SU-DHL-6 (cell line): ENCODE data around the gene ERMN.

ENCODE experiments used
- H2AFZ ChIP-seq: fragments of 200-600 bp; sonication (generic); 2 replicates; pipeline ENCODE4 v1.6.1; 2014; ENCODE audit warnings: low read depth, mild to moderate bottlenecking, moderate library complexity, mixed read lengths, antibody characterized with exemption, low read length; ENCODE audit not compliant: severe bottlenecking
- H3F3A ChIP-seq: fragments of 200-600 bp; shearing (Covaris generic); 2 replicates; pipeline ENCODE4 v1.6.0; 2016; ENCODE audit warnings: antibody characterized with exemption, mild to moderate bottlenecking; ENCODE audit not compliant: insufficient read depth
- H3K27ac ChIP-seq: fragments of 200-600 bp; sonication (generic); 2 replicates; pipeline ENCODE4 v1.5.1; 2016; ENCODE audit warnings: low read depth, mild to moderate bottlenecking, low read length, moderate library complexity, mixed read lengths
- H3K27me3 ChIP-seq: fragments of 200-600 bp; sonication (generic), shearing (Covaris generic); 2 replicates; pipeline ENCODE4 v1.6.0; 2014; ENCODE audit warnings: mild to moderate bottlenecking, low read length
- H3K36me3 ChIP-seq: fragments of 200-600 bp; sonication (generic); 2 replicates; pipeline ENCODE4 v1.6.1; 2014; ENCODE audit warnings: mild to moderate bottlenecking, low read length, mixed read lengths
- H3K4me2 ChIP-seq: fragments of 300-600, 200-600 bp; shearing (Covaris generic), sonication (generic); 2 replicates; pipeline ENCODE4 v1.6.0; 2014; ENCODE audit warnings: low read length, low read depth, mild to moderate bottlenecking; ENCODE audit not compliant: poor library complexity, severe bottlenecking
- H3K4me3 ChIP-seq: fragments of 200-600 bp; sonication (generic); 2 replicates; pipeline ENCODE4 v1.5.1; 2014; ENCODE audit warnings: antibody characterized with exemption, low read length, mild to moderate bottlenecking, mixed read lengths; ENCODE audit not compliant: insufficient read depth, poor library complexity, severe bottlenecking
- H3K79me2 ChIP-seq: fragments of 200-600 bp; sonication (generic); 2 replicates; pipeline ENCODE4 v1.6.1; 2014; ENCODE audit warnings: mild to moderate bottlenecking, low read length, moderate library complexity; ENCODE audit not compliant: insufficient read depth
- H3K9ac ChIP-seq: fragments of 200-600 bp; sonication (generic); 2 replicates; pipeline ENCODE4 v1.7.0; 2014; ENCODE audit warnings: mild to moderate bottlenecking, low read length
- H3K9me2 ChIP-seq: fragments of 200-600 bp; sonication (generic); replicated peaks from 2 replicates; pipeline ENCODE4 v1.6.1; 2014; ENCODE audit warnings: low read length; ENCODE audit not compliant: insufficient read depth
- H3K9me3 ChIP-seq: fragments of 200-600 bp; sonication (generic); 2 replicates; pipeline ENCODE4 v1.6.1; 2014; ENCODE audit warnings: low read length, mixed read lengths; ENCODE audit not compliant: insufficient read depth
- H4K20me1 ChIP-seq: fragments of 200-600 bp; sonication (generic); 2 replicates; pipeline ENCODE4 v1.6.1; 2014; ENCODE audit warnings: low read depth, mild to moderate bottlenecking, antibody characterized with exemption, low read length, moderate library complexity, mixed read lengths
- EZH2phosphoT487 ChIP-seq: fragments of 200-600 bp; sonication (generic), shearing (Covaris generic); conservative IDR thresholded peaks from 2 replicates; pipeline ENCODE4 v1.6.1; 2018; ENCODE audit warnings: mild to moderate bottlenecking, antibody characterized with exemption, low read length, moderate library complexity, mixed read lengths
- TF ChIP-seq, protein P1 (sequence below): fragments of 200-600 bp; sonication (generic); IDR thresholded peaks from one replicate; pipeline ENCODE4 v1.5.1; 2017; ENCODE audit warnings: antibody characterized with exemption, mild to moderate bottlenecking, low read length, moderate library complexity; ENCODE audit not compliant: insufficient read depth, poor library complexity, severe bottlenecking

Gene ERMN

DNA sequence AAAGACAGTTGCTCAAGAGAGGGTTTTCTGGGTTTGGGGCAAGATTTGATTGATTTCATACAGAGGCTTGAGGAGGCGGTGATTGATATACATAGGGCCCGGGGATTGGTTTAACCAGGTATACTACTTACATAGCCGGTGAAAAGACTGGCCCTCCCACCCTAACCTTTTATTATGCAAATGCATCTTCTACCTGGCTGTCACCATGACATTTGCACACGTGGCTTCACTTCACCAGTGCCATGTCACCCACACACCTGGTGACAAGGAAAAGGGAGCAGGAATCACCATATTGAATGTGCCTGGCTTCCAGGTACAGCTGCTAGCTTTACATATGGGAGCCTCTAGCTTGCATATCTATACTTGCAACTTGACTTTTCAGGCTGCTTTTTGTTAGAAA, 9.7 kb downstream of the ERMN start:
- no peak for TF ChIP-seq EZH2phosphoT487
- TF ChIP-seq, protein P1, sequence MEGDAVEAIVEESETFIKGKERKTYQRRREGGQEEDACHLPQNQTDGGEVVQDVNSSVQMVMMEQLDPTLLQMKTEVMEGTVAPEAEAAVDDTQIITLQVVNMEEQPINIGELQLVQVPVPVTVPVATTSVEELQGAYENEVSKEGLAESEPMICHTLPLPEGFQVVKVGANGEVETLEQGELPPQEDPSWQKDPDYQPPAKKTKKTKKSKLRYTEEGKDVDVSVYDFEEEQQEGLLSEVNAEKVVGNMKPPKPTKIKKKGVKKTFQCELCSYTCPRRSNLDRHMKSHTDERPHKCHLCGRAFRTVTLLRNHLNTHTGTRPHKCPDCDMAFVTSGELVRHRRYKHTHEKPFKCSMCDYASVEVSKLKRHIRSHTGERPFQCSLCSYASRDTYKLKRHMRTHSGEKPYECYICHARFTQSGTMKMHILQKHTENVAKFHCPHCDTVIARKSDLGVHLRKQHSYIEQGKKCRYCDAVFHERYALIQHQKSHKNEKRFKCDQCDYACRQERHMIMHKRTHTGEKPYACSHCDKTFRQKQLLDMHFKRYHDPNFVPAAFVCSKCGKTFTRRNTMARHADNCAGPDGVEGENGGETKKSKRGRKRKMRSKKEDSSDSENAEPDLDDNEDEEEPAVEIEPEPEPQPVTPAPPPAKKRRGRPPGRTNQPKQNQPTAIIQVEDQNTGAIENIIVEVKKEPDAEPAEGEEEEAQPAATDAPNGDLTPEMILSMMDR = no peak
- H3K27me3 ChIP-seq = no peaks in the 10 kb centered on the region

DNA sequence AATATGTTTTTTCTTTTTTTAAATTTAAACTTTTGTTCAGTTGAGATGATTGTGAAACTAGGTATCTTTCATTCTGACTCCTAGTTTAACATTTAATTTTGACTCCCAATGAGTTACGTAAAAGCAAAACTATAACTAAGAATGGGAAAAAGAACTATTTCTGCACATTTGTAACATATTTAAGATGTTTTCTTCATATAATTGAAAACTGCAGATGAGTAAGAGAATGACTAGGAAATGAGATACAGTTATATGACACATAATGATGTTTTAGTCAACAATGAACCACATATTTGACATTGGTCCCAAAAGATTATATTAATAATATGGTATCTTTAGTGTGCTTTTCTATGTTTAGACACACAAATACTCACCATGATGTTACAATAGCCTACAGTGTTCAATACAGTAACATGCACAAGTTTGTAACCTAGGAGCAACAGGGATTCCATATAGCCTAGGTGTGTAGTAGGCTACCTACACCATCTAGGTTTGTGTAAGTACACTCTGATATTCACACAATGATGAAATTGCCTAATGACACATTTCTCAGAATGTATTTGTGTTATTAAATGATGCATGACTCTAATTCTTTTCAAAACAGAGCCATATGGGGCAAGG, 12.6 kb downstream of the ERMN start:
- no peaks in the 10 kb centered on the region for H3K9me3 ChIP-seq

More for the DNA sequence above, 9.7 kb downstream of the ERMN start:
- Histone ChIP-seq H3K4me2 (no peak overlapping the region), H3K27ac (no peak overlapping the region), H3K4me3 (no peak overlapping the region), H3K36me3 (no peaks in the 10 kb centered on the region), H3F3A (no peaks in the 10 kb centered on the region), H3K9me2 (no peaks in the 10 kb centered on the region), H3K9ac (no peak overlapping the region), H2AFZ (no peak overlapping the region), H3K9me3 (no peaks in the 10 kb centered on the region), H4K20me1 (no peaks in the 10 kb centered on the region), H3K79me2 (no peaks in the 10 kb centered on the region)

DNA sequence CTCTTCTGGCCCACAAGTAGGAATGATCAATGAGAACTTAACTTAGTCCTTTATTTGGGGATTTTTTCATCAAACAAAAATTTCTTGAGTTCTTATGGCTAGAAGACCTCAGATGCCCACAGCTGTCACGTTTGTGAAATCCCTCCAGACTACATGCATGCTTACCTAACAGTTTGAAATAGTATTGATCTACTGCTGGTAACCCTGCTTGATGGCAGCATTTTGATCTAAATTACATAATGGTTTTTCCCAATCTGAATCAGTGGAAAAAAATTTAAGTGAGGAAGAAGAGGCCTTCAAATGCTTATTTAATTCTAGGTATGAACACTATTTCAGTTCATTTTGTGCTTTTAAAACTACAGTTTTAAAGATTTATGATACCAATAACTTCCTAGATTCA, 13.9 kb downstream of the ERMN start:
- Histone ChIP-seq H3K27me3 (no peaks in the 10 kb centered on the region), H3K9me3 (no peaks in the 10 kb centered on the region), H3K36me3 (no peaks in the 10 kb centered on the region), H3K27ac (no peak overlapping the region), H3K9me2 (no peaks in the 10 kb centered on the region), H4K20me1 (no peaks in the 10 kb centered on the region), H3K4me3 (no peak overlapping the region), H3F3A (no peaks in the 10 kb centered on the region), H2AFZ (no peak overlapping the region), H3K9ac (no peak overlapping the region), H3K79me2 (no peaks in the 10 kb centered on the region), H3K4me2 (no peak overlapping the region)
- TF ChIP-seq, protein P1 = no peak
- no peak for TF ChIP-seq EZH2phosphoT487

More for the DNA sequence above, 12.6 kb downstream of the ERMN start:
- no peak overlapping the region for H3K4me2 ChIP-seq
- H3K9me2 ChIP-seq = no peaks in the 10 kb centered on the region
- no peak overlapping the region for H2AFZ ChIP-seq
- H3K27me3 ChIP-seq = no peaks in the 10 kb centered on the region
- H3K36me3 ChIP-seq = no peaks in the 10 kb centered on the region
- no peaks in the 10 kb centered on the region for H3F3A ChIP-seq
- TF ChIP-seq, protein P1 = no peak
- no peak for TF ChIP-seq EZH2phosphoT487
- H3K9ac ChIP-seq = no peak overlapping the region
- H3K4me3 ChIP-seq = no peak overlapping the region
- H3K79me2 ChIP-seq = no peaks in the 10 kb centered on the region
- no peak overlapping the region for H3K27ac ChIP-seq
- H4K20me1 ChIP-seq = no peaks in the 10 kb centered on the region
